HG03460 (cell line): Measurements from ENCODE around the gene HMX1.

ENCODE experiments used
- ATAC-seq: cut with Tn5 transposase; IDR thresholded peaks from one replicate; pipeline ENCODE4 v1.9.1; 2021; ENCODE audit not compliant: unreplicated experiment

Gene HMX1

DNA sequence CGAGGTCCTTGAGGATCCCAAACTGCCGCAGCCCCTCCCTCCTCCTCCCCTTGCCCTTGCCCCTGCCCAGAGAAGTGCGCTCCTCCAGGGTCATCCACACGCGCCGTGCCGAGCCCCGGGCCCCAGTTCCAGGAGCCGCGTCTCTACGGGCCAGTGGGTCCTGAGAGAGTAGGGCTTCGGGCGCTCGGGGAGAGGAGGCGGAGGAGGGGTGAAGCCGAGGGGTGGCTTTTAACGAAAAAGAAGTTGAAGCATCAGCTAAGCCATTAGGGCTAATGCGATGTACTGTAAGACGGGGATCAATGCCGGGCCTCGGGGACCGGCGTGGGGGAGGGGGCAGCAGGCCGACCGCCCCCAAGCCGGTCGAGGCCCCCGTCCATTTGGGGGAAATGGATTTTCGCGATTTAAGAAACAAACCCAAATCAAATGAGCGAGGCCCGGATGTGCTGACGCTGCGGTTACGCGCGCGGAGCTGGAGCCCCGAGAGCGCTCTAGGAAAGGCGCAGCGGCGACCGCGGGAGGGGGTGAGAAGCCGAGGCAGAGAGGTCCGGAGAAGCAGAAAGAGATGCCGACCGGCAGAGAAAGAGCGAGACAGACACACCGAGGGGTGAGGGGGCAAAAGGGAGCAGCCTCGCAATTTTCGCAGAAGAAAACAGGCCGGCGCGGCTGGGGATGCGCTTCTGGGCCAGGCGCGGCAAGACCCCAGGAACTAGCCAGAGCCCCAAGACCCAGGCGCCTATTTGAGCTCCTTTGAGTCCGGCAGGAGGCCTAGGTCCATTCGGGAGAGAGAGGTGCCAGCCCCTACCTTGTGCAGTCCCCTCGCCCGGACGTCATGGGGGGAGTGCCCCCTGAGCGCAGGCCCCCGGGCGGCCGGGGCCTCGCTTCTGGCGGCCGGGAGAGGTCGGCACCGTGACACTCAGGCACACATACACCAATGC is 13.6 kb downstream of the HMX1 start:
- no peak for ATAC-seq

- no peak for ATAC-seq
Observed at GRCh38 chr4:8856835-8857621, 14.6 kb downstream of the HMX1 start.

DNA sequence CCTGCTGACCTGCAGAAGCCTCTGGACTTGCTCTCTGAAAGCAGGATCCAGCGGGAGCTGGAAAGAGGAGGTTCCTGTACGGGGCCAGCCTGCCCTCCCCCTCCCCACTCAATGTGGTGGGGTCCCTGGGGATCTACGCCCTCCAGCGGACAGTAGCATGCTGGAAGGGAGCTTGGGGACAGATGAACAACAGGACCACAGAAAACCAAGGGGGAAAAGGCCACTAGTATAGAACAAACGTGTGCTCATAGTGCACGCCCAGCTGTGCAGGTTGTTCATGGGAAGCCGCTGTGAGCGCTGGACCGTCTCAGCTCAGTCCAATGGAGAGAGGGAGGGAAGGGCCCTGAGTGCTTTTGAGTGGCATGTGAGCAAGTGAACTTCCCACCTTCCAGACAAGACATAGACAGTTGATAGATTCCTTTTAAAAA is 15.8 kb downstream of the HMX1 start:
- no peak for ATAC-seq

DNA sequence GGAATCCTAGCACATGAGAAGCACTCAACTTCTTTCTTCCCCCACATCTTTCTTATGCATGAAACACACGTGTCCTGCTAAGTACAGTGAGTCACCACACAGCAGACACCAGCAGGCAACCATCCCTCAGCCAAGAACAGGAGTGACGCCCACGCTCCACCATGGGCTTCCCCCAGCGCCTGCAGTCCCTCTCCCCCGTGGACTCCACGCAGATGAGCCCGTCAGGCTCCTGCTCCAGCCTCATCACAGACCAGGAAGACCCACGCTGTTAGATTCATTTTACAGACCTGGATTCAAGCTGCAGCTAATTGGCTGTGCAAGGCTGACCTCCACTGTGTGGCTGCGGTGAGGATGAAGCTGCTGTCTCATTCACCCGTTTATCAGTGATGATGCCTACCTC is 16.7 kb downstream of the HMX1 start:
- no peak for ATAC-seq

GRCh38 chr4:8854016-8854415 is 17.6 kb downstream of the HMX1 start:
- ATAC-seq: no peak

- ATAC-seq: no peak
Observed at GRCh38 chr4:8853249-8853648, 18.4 kb downstream of the HMX1 start.

DNA sequence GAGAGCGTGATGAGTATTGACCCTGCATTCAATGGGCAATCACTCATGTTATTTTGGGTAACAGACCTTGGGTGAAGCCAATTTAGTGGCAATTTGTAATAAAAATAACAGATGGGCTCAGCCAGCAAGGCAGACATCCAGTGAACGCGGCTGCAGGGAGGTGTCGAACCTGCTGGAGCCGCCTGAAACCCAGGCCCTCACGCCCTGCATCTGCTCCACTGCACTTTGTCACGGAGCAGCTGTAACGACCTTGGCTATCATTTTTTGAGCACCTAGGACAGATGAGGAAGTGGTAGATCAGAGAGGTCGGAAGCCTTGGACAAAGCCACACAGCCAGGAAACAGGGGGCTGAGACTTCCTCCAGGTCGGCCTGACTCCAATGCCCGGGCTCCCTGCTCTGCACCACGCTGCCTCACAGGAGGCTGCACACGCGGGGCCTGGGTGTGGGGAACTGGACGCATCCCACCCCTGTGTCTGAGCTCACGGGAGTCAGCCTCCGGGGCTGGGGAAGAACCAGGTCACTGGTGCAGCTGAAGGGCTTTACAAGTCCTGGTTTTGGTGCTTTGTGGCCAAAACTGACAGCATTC is 19.4 kb downstream of the HMX1 start:
- no peak for ATAC-seq

DNA sequence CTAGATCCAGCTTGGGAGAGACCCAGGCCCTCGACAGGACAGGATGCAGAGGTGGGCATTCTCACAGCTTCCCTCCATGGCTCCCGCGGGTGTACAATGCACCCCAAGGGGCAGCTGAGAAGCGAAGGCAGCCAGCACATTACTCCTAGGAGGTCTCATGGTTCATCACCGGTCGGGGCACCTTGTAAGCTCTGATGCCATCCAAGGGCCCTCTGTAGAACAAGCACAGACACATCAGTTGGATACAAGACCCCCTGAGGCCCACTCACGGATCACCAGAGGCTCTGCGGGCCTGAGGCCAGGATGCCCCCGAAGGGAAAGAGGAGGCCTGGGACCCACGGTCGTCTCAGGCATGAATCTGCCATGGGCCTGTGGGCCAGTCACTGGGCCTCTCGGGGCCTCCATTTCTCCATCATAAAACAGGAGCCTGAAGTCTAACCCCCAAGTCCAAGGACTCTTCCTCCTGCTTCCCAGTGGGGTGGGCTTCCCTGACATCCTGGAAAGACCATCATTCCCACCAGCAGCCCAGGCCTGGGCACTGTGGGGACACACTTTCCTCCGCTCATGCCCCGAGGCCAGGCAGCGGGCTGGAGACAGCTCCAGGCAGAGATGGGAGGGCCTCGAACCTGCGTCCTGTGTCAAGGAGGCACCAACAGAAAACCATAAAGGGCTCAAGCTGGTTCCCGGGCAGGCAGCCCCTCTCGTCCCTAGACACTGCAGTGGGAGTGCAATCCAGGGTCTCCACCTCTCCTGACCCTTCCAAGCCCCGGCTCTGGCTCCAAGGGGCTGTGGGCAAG is 20.1 kb downstream of the HMX1 start:
- ATAC-seq: no peak

DNA sequence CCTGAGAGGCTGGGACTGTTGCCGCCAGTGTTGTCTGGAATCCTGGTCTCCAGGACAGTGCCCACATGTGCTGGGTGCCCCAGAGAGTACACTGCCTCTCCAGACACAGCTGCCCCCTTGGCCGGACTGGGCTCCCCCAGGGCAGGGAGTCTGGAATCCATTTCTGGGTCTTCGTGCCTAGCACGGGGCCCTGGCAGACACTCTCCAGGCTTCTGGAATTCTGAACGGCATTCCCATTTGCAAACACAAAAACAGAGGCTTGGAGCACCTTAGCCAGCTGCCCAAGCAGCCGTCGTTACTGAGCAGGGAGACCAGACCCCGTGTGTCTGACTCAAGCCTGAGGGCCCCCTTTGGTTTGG is 20.8 kb downstream of the HMX1 start:
- no peak for ATAC-seq

DNA sequence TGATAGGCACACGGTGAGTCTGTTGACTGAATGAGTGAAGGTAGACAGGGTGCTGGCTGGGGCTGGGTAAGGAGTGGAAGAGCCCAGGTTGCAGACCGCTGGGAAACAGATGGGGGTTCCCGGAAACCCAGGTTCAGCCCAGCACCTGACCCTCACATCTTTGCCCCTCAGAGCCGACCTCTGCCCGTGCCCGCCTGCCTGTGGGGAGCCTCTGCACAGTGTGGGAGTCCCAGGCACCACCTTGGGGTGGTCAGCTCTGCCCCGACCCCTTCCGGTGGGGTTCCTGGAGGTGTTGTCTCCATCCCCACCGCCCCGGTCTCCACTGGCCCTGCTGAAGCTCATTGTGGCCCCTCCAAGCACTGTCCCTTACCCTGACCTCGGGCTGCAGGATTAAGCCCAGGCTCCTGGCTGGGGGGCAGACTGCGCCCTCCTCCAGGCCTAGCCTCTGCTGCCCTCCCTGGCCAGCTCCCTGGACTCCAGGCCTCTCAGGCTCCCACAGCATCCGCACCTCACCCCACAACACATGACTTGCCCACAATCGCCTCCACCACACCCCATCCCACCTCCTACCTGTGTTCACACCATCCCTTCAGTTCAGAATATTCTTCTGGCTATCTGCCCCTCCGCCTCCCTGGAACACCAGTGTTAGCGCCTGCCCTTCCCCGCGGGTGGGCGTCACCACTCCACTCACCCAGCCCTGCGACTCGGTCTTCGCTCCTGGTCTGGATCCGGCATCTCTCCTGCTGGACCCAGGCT is 21.4 kb downstream of the HMX1 start:
- no peak for ATAC-seq

- ATAC-seq: no peak
Observed at GRCh38 chr4:8849266-8850073, 22.2 kb downstream of the HMX1 start.

DNA sequence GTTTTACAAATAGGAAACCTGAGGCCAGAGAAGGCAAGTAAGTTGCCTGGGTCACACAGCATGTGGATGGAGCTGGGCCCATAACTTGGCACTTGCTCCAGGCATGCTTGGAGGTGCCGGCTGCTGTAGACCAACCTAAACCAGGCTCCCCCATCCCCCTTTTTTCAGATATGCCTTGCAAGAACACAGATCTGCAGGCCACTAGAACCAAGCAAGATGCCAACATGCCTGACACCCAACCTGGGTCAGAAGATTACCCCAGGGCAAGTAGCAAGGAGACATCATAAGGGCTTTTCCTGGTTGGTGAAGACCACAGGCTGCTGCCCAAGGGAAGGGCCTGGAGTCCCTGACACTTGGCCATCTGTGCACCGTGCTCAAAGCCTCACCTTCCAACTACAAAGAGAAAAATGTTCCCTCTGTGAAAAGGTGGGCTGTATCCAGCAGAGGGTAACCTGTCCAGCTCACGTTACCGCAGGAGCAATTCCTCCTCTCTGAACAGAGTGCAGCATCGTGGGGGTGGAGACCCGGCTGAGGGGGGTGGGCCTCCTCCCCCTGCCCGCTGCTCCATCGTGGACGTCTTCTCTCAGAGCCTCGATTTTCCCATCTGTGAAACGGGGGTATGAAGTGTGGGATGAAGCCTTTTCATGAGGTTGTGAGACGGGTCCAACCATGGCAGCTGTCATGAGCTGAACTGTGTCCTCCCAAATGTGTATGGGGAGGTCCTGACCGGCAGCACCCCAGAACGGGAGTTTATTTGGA is 23.0 kb downstream of the HMX1 start:
- ATAC-seq: no peak

- ATAC-seq: no peak
Observed at GRCh38 chr4:8847764-8848163, 23.9 kb downstream of the HMX1 start.

DNA sequence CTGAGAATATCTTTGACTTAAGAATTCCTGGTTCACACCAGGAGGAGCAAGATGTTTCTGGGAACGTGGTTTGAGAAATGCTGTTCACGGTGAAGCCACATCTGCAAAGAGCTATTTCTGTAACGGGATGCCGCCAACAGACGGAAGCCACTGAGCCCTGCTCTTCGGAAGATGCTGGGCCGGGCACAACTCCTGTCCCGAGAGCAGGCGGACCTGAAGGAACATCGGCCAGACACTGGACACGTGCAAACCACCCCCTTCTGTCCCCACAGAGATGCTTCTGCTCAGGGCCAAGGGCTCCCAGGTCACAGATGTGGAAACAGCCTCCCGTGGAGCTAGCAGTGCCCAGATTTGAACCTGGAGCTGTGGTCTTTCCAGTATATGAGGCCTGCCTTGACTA is 24.3 kb downstream of the HMX1 start:
- ATAC-seq: no peak

- no peak for ATAC-seq
Observed at GRCh38 chr4:8846826-8847225, 24.8 kb downstream of the HMX1 start.

DNA sequence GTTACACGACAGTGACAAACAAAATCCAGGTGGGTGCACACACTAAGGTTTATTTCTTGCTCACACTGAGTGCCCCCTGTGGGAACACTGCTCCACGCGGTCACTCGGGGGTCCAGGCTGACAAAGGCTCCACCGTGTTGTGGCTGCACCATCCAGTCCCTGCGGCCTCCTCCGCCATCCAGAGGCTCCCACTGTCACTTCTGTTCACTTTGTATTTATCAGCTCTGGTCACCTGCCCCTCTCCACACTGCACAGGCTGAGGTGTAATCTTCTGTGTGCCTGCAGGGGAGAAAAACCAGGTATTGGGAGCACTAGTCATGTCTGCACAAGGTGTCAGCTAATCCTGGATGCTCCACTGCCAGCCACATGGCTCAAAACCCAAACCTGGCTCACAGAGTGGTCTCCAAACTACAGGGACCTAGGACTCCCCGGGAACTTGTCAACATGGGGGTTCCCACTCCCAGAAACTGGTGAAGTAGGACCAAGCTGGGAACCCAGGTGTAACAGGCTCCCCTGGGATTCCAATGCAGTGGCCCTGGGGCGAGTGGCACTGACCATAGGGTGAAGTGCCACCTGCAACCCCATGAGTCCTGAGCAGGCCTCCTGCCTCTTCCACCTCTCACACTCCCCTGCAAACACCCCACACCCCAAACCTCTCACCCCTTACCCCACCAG is 25.5 kb downstream of the HMX1 start:
- ATAC-seq: no peak

- no peak for ATAC-seq
Observed at GRCh38 chr4:8844976-8845690, 26.5 kb downstream of the HMX1 start.

GRCh38 chr4:8843597-8843996 is 28.0 kb downstream of the HMX1 start:
- ATAC-seq: no peak
